HepG2 (cell line): Measurements from ENCODE around the gene TP73. TPM values are rescaled to one million over a fixed set of nuclear protein-coding genes. Genes with fewer than 3 reads are reported as not detected.

Source experiments
- DR1 ChIP-seq: sonication (generic); formaldehyde crosslinking; IDR thresholded peaks from 2 replicates; pipeline ENCODE4 v1.8.0; 2021; ENCODE audit warnings: mild to moderate bottlenecking, missing genetic modification reagents, inconsistent platforms
- DRAP1 ChIP-seq: IDR thresholded peaks from 2 replicates; pipeline ENCODE4 v1.6.1; 2016; ENCODE audit warnings: missing genetic modification reagents, missing compliant biosample characterization
- GATA4 ChIP-seq: sonication (generic); IDR thresholded peaks from 2 replicates; pipeline ENCODE4 v1.6.1; 2016; ENCODE audit warnings: antibody characterized with exemption, low read depth, borderline replicate concordance
- HNRNPH1 ChIP-seq: fragments of 200-400 bp; formaldehyde crosslinking; optimal IDR thresholded peaks from 2 replicates; pipeline ENCODE3; 2017; ENCODE audit warnings: mild to moderate bottlenecking, low read depth, low read length
- KAT8 ChIP-seq: IDR thresholded peaks from 2 replicates; pipeline ENCODE4 v1.6.1; 2016; ENCODE audit warnings: missing genetic modification reagents, missing compliant biosample characterization
- KDM1A ChIP-seq: IDR thresholded peaks from 2 replicates; pipeline ENCODE4 v1.6.1; 2016; ENCODE audit warnings: missing compliant biosample characterization
- MYC ChIP-seq: sonication (generic); formaldehyde crosslinking; IDR thresholded peaks from 2 replicates; pipeline ENCODE4 v1.9.0; 2021; ENCODE audit warnings: missing genetic modification reagents, borderline replicate concordance
- PAF1 ChIP-seq: IDR thresholded peaks from 2 replicates; pipeline ENCODE4 v1.6.1; 2016; ENCODE audit warnings: missing genetic modification reagents, missing compliant biosample characterization
- SRF ChIP-seq: IDR thresholded peaks from 2 replicates; pipeline ENCODE4 v1.6.1; 2011; ENCODE audit warnings: mild to moderate bottlenecking, low read depth, low read length, moderate library complexity
- TCF12 ChIP-seq, 2 experiments: fragments of 450-650 bp in 1 of 2; sonication (generic) in 1 of 2; formaldehyde crosslinking in 1 of 2; IDR thresholded peaks; 2 replicates each; pipeline versions ENCODE4 v1.6.1 to v1.8.0; 2017 to 2022; ENCODE audit warnings: antibody characterized with exemption in 1 of 2, mild to moderate bottlenecking in 1 of 2, missing genetic modification reagents in 1 of 2, moderate library complexity in 1 of 2
- TCF7L2 ChIP-seq: IDR thresholded peaks from 2 replicates; pipeline ENCODE4 v1.6.1; 2011; ENCODE audit warnings: mild to moderate bottlenecking, low read depth, low read length, moderate library complexity
- TGIF2 ChIP-seq: IDR thresholded peaks from 2 replicates; pipeline ENCODE4 v1.6.1; 2016; ENCODE audit warnings: control low read depth, missing compliant biosample characterization
- ZBTB42 ChIP-seq: sonication (generic); formaldehyde crosslinking; IDR thresholded peaks from 2 replicates; pipeline ENCODE4 v1.5.0; 2020; ENCODE audit warnings: mild to moderate bottlenecking, missing genetic modification reagents
- ZBTB7B ChIP-seq: sonication (generic); formaldehyde crosslinking; IDR thresholded peaks from 2 replicates; pipeline ENCODE4 v1.4.0; 2020; ENCODE audit warnings: missing genetic modification reagents
- ZNF180 ChIP-seq: sonication (generic); formaldehyde crosslinking; IDR thresholded peaks from 2 replicates; pipeline ENCODE4 v1.4.0; 2020; ENCODE audit warnings: low read depth, missing genetic modification reagents, borderline replicate concordance
- ZNF260 ChIP-seq: sonication (generic); formaldehyde crosslinking; IDR thresholded peaks from 2 replicates; pipeline ENCODE4 v1.4.0; 2020; ENCODE audit warnings: missing genetic modification reagents, low read depth, mild to moderate bottlenecking, borderline replicate concordance
- ZNF619 ChIP-seq: sonication (generic); formaldehyde crosslinking; IDR thresholded peaks from 2 replicates; pipeline ENCODE4 v1.4.0; 2020; ENCODE audit warnings: mild to moderate bottlenecking, missing genetic modification reagents
- ZNF660 ChIP-seq: sonication (generic); formaldehyde crosslinking; IDR thresholded peaks from 2 replicates; pipeline ENCODE4 v1.5.1; 2020; ENCODE audit warnings: mild to moderate bottlenecking, low read depth, missing genetic modification reagents, borderline replicate concordance
- ZNF776 ChIP-seq: sonication (generic); formaldehyde crosslinking; IDR thresholded peaks from 2 replicates; pipeline ENCODE4 v1.4.0; 2020; ENCODE audit warnings: mild to moderate bottlenecking, missing genetic modification reagents
- ZSCAN12 ChIP-seq: sonication (generic); formaldehyde crosslinking; IDR thresholded peaks from 2 replicates; pipeline ENCODE4 v1.9.0; 2021; ENCODE audit warnings: mild to moderate bottlenecking, missing genetic modification reagents
- polyA plus RNA-seq, 8 experiments: library from polyadenylated mRNA; depleted of rRNA in 3 of 8; stranded (reverse) in 7 of 8; unstranded in 1 of 8; fragments of >200 nt; fragmentation: Illumina TruSeq in 4 of 8; extraction: Trizol in 4 of 8; gene quantifications; 2 replicates each; pipeline versions ENCODE4 v1.2.1 to v1.2.3, GENCODE V29; 2011 to 2016; ENCODE audit warnings: low read depth in 4 of 8, missing spikeins in 1 of 8, mixed read lengths in 1 of 8; ENCODE audit not compliant: insufficient read depth in 1 of 8
- total RNA-seq, 5 experiments: library from RNA; depleted of rRNA; stranded (reverse); fragments of >200 nt; fragmentation: Illumina TruSeq; extraction: Trizol; gene quantifications; 2 replicates each; pipeline ENCODE4 v1.2.3, GENCODE V29; 2016; ENCODE audit warnings: low read depth in 1 of 5
- TF ChIP-seq, protein P1 (sequence below): sonication (generic); formaldehyde crosslinking; IDR thresholded peaks from 2 replicates; pipeline ENCODE4 v1.4.0; 2020; ENCODE audit warnings: mild to moderate bottlenecking, low read depth, missing genetic modification reagents
- TF ChIP-seq, protein P2 (sequence below): sonication (generic); formaldehyde crosslinking; IDR thresholded peaks from 2 replicates; pipeline ENCODE4 v1.5.1; 2020; ENCODE audit warnings: mild to moderate bottlenecking, moderate library complexity, missing genetic modification reagents

TP73 gene
- total and polyA plus RNA-seq, 2 of the 13 experiments (the other 11 are each of a cell fraction or from before 2014, with no cell fraction given): 0.49 to 1.1 TPM

- TF ChIP-seq TCF12 (IDR thresholded peaks at IDR 0.05): no peak
- TF ChIP-seq TCF12 (CRISPR knock-in tag; IDR thresholded peaks at IDR 0.05): no peak
- no peak for TF ChIP-seq ZNF619
- TF ChIP-seq TGIF2 (CRISPR knock-in tag): no peak
- TF ChIP-seq ZNF260 (CRISPR knock-in tag): no peak
- no peak for TF ChIP-seq KDM1A (CRISPR knock-in tag)
- TF ChIP-seq GATA4: no peak
- no peak for TF ChIP-seq HNRNPH1
- no peak for TF ChIP-seq DR1 (CRISPR knock-in tag)
- TF ChIP-seq SRF: no peak
- TF ChIP-seq MYC (CRISPR knock-in tag): 0 out of 2 replicates have a peak, but pooled peaks have one; percentile 17
- no peak for TF ChIP-seq ZSCAN12 (CRISPR knock-in tag)
- TF ChIP-seq TCF7L2: no peak
- TF ChIP-seq DRAP1 (CRISPR knock-in tag): no peak
- TF ChIP-seq ZBTB7B (CRISPR knock-in tag): peak; percentile 64
- no peak for TF ChIP-seq ZNF180
- TF ChIP-seq ZBTB42 (CRISPR knock-in tag): no peak
- TF ChIP-seq PAF1 (CRISPR knock-in tag): no peak
- no peak for TF ChIP-seq KAT8 (CRISPR knock-in tag)
- TF ChIP-seq ZNF776: 0 out of 2 replicates have a peak, but pooled peaks have one; percentile 44
- TF ChIP-seq, protein P1, sequence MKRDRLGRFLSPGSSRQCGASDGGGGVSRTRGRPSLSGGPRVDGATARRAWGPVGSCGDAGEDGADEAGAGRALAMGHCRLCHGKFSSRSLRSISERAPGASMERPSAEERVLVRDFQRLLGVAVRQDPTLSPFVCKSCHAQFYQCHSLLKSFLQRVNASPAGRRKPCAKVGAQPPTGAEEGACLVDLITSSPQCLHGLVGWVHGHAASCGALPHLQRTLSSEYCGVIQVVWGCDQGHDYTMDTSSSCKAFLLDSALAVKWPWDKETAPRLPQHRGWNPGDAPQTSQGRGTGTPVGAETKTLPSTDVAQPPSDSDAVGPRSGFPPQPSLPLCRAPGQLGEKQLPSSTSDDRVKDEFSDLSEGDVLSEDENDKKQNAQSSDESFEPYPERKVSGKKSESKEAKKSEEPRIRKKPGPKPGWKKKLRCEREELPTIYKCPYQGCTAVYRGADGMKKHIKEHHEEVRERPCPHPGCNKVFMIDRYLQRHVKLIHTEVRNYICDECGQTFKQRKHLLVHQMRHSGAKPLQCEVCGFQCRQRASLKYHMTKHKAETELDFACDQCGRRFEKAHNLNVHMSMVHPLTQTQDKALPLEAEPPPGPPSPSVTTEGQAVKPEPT: no peak
- no peak for TF ChIP-seq ZNF660 (CRISPR knock-in tag)
- TF ChIP-seq, protein P2, sequence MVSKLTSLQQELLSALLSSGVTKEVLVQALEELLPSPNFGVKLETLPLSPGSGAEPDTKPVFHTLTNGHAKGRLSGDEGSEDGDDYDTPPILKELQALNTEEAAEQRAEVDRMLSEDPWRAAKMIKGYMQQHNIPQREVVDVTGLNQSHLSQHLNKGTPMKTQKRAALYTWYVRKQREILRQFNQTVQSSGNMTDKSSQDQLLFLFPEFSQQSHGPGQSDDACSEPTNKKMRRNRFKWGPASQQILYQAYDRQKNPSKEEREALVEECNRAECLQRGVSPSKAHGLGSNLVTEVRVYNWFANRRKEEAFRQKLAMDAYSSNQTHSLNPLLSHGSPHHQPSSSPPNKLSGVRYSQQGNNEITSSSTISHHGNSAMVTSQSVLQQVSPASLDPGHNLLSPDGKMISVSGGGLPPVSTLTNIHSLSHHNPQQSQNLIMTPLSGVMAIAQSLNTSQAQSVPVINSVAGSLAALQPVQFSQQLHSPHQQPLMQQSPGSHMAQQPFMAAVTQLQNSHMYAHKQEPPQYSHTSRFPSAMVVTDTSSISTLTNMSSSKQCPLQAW: no peak
Observed at GRCh38 chr1:3717715-3718601, 65.6 kb downstream of the TP73 start (continued).
